Measurements from ENCODE around the gene MLLT3.

DNA sequence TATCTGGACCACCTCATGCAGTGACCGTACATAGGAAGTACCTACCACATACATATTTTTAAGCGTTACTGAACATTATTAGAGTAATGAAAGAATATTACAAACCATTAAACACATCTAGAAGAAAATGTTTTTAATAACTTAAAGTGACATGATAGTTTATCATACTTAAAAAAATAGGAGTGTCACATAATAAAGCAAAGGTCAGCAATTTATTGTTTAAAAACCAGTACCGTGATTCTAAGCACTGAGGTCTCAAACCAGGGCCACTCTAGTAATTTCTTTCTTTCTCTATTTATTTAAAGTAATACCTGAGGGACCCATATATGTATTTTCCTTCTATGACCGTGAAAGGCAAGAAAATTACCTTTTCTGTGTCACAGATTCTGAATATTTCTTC lies 216.0 kb downstream of the MLLT3 start:
- TF ChIP-seq CTCF (conservative IDR thresholded peaks at IDR 0.05 in 1 of 2, IDR thresholded peaks at IDR 0.05 in 1 of 2; ENCODE audit: low read depth in 1 of 2, low read length in 2 of 2) (no peak), EZH2 (IDR thresholded peaks at IDR 0.05; ENCODE audit: low read length, missing control alignments) (no peak)
